Panc1 (cell line): ENCODE measurements around the gene UBE2G1. TPM values are rescaled to one million over a fixed set of nuclear protein-coding genes. Genes with fewer than 3 reads are reported as not detected.

Source experiments
- ATAC-seq: fragments of 200-7000 bp; cut with Tn5 transposase; 2 replicates; pipeline ENCODE4 v1.9.1; 2020; ENCODE audit warnings: mild to moderate bottlenecking, moderate library complexity
- BruUV-seq: library from RNA; stranded (reverse); fragments of 400-500 nt; replicated peaks from 2 replicates; lab custom pipeline; 2021; lab: Mats Ljungman, UMichigan
- CTCF ChIA-PET: fragments of 300-600 bp; sonication (Branson Sonifier 250); formaldehyde crosslinking; loops from one replicate; lab custom pipeline; 2022; ENCODE audit warnings: antibody characterized with exemption; lab: Charles Lee
- POLR2A ChIA-PET: fragments of 300-600 bp; sonication (Branson Sonifier 250); formaldehyde crosslinking; loops from one replicate; lab custom pipeline; 2022; ENCODE audit warnings: antibody characterized with exemption; lab: Charles Lee
- DNase-seq: peaks from one replicate; pipeline ENCODE4 v3.0.0-alpha.2; 2010; ENCODE audit warnings: low read depth, low spot score
- H3K27ac ChIP-seq: 2 replicates; pipeline ENCODE4 v1.5.1; 2011; ENCODE audit warnings: mild to moderate bottlenecking, low read length, inconsistent platforms
- H3K27me3 ChIP-seq: fragments of 200-500 bp; sonication (Bioruptor generic); 2 replicates; pipeline ENCODE4 v1.6.0; 2014; ENCODE audit warnings: low read length, inconsistent platforms; ENCODE audit not compliant: control insufficient read depth, insufficient read depth
- H3K36me3 ChIP-seq: fragments of 200-500 bp; sonication (Bioruptor generic); 2 replicates; pipeline ENCODE4 v1.5.1; 2014; ENCODE audit warnings: inconsistent platforms, mild to moderate bottlenecking, low read length, moderate library complexity; ENCODE audit not compliant: control insufficient read depth, insufficient read depth
- H3K4me1 ChIP-seq: 2 replicates; pipeline ENCODE4 v1.5.1; 2011; ENCODE audit warnings: inconsistent platforms, mild to moderate bottlenecking, low read length, moderate library complexity; ENCODE audit not compliant: control insufficient read depth, insufficient read depth
- H3K4me3 ChIP-seq, 2 experiments: 2 replicates each; pipeline ENCODE4 v1.5.1; 2011 to 2012; ENCODE audit warnings: low read depth in 2 of 2, low read length in 2 of 2, mild to moderate bottlenecking in 2 of 2, inconsistent platforms in 1 of 2, moderate library complexity in 1 of 2
- H3K9me3 ChIP-seq: fragments of 200-500 bp; sonication (Bioruptor generic); 2 replicates; pipeline ENCODE4 v1.5.1; 2014; ENCODE audit warnings: low read depth, mild to moderate bottlenecking, inconsistent platforms, low read length, moderate library complexity; ENCODE audit not compliant: control insufficient read depth, insufficient read depth
- CTCF ChIP-seq: fragments of 450-650 bp; IDR thresholded peaks from 2 replicates; pipeline ENCODE4 v1.5.1; 2017; ENCODE audit warnings: mild to moderate bottlenecking
- POLR2AphosphoS5 ChIP-seq: IDR thresholded peaks from 2 replicates; pipeline ENCODE4 v1.6.1; 2012; ENCODE audit warnings: mild to moderate bottlenecking, low read depth, low read length, moderate library complexity
- REST ChIP-seq, 2 experiments: IDR thresholded peaks; 2 replicates each; pipeline ENCODE4 v1.6.1; 2011 to 2012; ENCODE audit warnings: low read depth in 2 of 2, control low read depth in 1 of 2, low read length in 1 of 2, mild to moderate bottlenecking in 1 of 2, moderate library complexity in 1 of 2; ENCODE audit not compliant: insufficient read depth in 1 of 2
- SIN3A ChIP-seq: IDR thresholded peaks from 2 replicates; pipeline ENCODE4 v1.6.1; 2012; ENCODE audit warnings: low read depth, mild to moderate bottlenecking, low read length, moderate library complexity, borderline replicate concordance; ENCODE audit not compliant: insufficient read depth
- TCF7L2 ChIP-seq: IDR thresholded peaks from 2 replicates; pipeline ENCODE4 v1.6.1; 2011; ENCODE audit warnings: mild to moderate bottlenecking, low read depth, low read length, inconsistent platforms
- in situ Hi-C: cut with HindIII; loops from 2 replicates; pipeline ENCODE4 v1.10.0; 2016; ENCODE audit warnings: low sequenced_read_pairs, low pct_unique_long_range_greater_than_20kb
- intact Hi-C: fragments of 100-400 bp; cut with micrococcal nuclease; formaldehyde crosslinking; loops from one replicate; pipeline ENCODE4 v1.10.0; 2022; ENCODE audit not compliant: unreplicated experiment
- total RNA-seq: library from RNA; stranded (reverse); gene quantifications from one replicate; pipeline ENCODE4 v1.2.1, GENCODE V29; 2021; ENCODE audit not compliant: unreplicated experiment

Gene UBE2G1
- total RNA-seq, 1 experiment from 2014 or later: 119 TPM

- intact Hi-C loops: no loop called here
- H3K4me1 ChIP-seq: no peaks in the 10 kb centered on the region
- BruUV-seq: no TSS peak
- CTCF ChIA-PET: no interaction called here
- peaks cover 17% of the 10 kb centered on the region for H3K36me3 ChIP-seq
- H3K27me3 ChIP-seq: no peaks in the 10 kb centered on the region
- no peak overlapping the region for H3K4me3 ChIP-seq
- ATAC-seq (no peak), DNase-seq (no peak)
- POLR2A ChIA-PET: no interaction called here
- no peak overlapping the region for H3K27ac ChIP-seq
- no peaks in the 10 kb centered on the region for H3K9me3 ChIP-seq
- in situ Hi-C loops: no loop called here
- TF ChIP-seq REST (IDR thresholded peaks at IDR 0.05; ENCODE audit: insufficient read depth in 1 of 2, low read depth in 2 of 2, low read length in 1 of 2) (no peak), POLR2AphosphoS5 (no peak), CTCF (no peak), TCF7L2 (no peak), SIN3A (no peak)
These were observed 78.8 kb downstream of the UBE2G1 start for GRCh38 chr17:4287710-4288109.

- Histone ChIP-seq H3K4me3 (no peak overlapping the region), H3K27ac (no peak overlapping the region), H3K4me1 (no peaks in the 10 kb centered on the region), H3K27me3 (no peaks in the 10 kb centered on the region), H3K9me3 (no peaks in the 10 kb centered on the region), H3K36me3 (peaks cover 13% of the 10 kb centered on the region)
- intact Hi-C loops: no loop called here
- ATAC-seq: no peak
- DNase-seq: no peak
- in situ Hi-C loops: no loop called here
- TF ChIP-seq CTCF (no peak), TCF7L2 (no peak), SIN3A (no peak), REST (IDR thresholded peaks at IDR 0.05; ENCODE audit: insufficient read depth in 1 of 2, low read depth in 2 of 2, low read length in 1 of 2) (no peak), POLR2AphosphoS5 (no peak)
- no TSS peak for BruUV-seq
- ChIA-PET CTCF (no interaction called here), POLR2A (no interaction called here)
These were observed 90.0 kb downstream of the UBE2G1 start for GRCh38 chr17:4276514-4276913.
